RWPE2 (cell line): ENCODE results near the gene ENPP7.
"Not testable (repeated sequence)": the region's sequence is repeated elsewhere in the genome, so short reads cannot be mapped to it uniquely, and the experiment has no call there.

ENCODE experiments used
- ATAC-seq: fragments of 200-7000 bp; cut with Tn5 transposase; 3 replicates; pipeline ENCODE4 v1.9.1; 2021; ENCODE audit warnings: low read depth
- DNase-seq: peaks from one replicate; pipeline ENCODE4 v3.0.0-alpha.2; 2020; ENCODE audit warnings: low spot score
- H3K27ac ChIP-seq: fragments of 450-650 bp; 2 replicates; pipeline ENCODE4 v1.5.1; 2017; ENCODE audit warnings: mild to moderate bottlenecking; ENCODE audit not compliant: poor library complexity, severe bottlenecking
- H3K27me3 ChIP-seq: fragments of 250-450 bp; sonication (Bioruptor Pico); 2 replicates; pipeline ENCODE4 v1.5.1; 2021; ENCODE audit warnings: mild to moderate bottlenecking, moderate library complexity; ENCODE audit not compliant: insufficient read depth, poor library complexity, severe bottlenecking
- H3K36me3 ChIP-seq: fragments of 250-450 bp; sonication (Bioruptor Pico); 2 replicates; pipeline ENCODE4 v1.5.1; 2020; ENCODE audit warnings: low read depth, mild to moderate bottlenecking, moderate library complexity
- H3K4me1 ChIP-seq: fragments of 250-450 bp; sonication (Bioruptor Pico); 2 replicates; pipeline ENCODE4 v1.5.1; 2021; ENCODE audit warnings: mild to moderate bottlenecking, moderate library complexity; ENCODE audit not compliant: insufficient read depth, poor library complexity, severe bottlenecking
- H3K4me3 ChIP-seq: fragments of 250-450 bp; sonication (Bioruptor Pico); 2 replicates; pipeline ENCODE4 v1.5.1; 2021; ENCODE audit warnings: mild to moderate bottlenecking, moderate library complexity; ENCODE audit not compliant: severe bottlenecking
- H3K9me3 ChIP-seq: fragments of 250-450 bp; sonication (Bioruptor Pico); 2 replicates; pipeline ENCODE4 v1.5.1; 2021; ENCODE audit warnings: mild to moderate bottlenecking, moderate library complexity; ENCODE audit not compliant: severe bottlenecking
- TF ChIP-seq, protein P1 (sequence below): fragments of 450-650 bp; IDR thresholded peaks from one replicate; pipeline ENCODE4 v1.5.1; 2017; ENCODE audit warnings: mild to moderate bottlenecking, moderate library complexity; ENCODE audit not compliant: poor library complexity, severe bottlenecking

The ENPP7 gene

DNA sequence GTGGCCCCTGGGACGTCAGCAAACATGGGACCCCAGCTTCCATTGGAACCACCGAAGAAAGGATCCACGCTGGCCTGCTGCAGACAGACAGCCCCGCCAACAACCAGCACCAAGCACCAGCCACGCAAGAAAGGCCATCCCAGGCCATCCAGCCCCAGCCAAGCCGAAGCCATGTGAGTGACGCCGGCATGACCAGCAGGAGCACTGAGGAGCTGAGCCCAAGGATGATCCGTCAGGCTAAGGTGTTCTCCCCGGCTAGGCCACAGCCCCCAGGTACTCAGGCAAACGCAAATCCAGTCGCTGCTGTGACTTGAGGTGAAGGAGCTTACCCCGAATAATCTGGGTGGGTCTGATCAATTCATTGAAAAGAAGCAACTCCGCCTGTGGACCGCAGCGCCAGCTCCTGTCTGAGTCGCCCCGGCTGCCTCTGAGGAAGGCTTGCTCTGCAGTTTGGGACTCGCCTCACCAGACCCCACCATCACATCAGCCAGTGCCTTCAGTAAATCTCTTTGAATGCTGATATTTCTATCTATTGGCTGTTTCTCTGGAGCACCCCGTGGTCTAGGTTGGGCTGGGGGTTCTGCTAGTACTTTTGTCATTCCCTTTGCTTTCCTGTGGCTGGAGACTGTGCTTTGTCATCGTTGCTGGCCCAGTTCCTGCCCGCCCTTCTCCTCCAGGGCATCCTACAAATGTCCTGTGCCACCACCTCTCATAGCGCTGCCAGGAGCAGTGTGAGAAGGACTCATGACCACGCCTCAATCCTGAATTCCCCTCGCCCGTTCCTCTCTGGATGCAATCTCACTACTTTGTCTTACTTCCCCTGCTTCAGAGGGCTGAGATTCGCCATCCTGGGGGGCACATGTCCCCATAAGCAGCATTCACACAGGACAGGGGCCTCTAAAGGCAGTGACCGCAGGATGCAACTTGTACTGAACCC lies 39.1 kb downstream of the ENPP7 start:
- peaks cover 25% of the 10 kb centered on the region for H3K27me3 ChIP-seq
- ATAC-seq (no peak), DNase-seq (no peak)
- H3K4me3 ChIP-seq: no peak overlapping the region
- no peaks in the 10 kb centered on the region for H3K36me3 ChIP-seq
- H3K9me3 ChIP-seq: no peaks in the 10 kb centered on the region
- no peaks in the 10 kb centered on the region for H3K4me1 ChIP-seq
- TF ChIP-seq, protein P1, sequence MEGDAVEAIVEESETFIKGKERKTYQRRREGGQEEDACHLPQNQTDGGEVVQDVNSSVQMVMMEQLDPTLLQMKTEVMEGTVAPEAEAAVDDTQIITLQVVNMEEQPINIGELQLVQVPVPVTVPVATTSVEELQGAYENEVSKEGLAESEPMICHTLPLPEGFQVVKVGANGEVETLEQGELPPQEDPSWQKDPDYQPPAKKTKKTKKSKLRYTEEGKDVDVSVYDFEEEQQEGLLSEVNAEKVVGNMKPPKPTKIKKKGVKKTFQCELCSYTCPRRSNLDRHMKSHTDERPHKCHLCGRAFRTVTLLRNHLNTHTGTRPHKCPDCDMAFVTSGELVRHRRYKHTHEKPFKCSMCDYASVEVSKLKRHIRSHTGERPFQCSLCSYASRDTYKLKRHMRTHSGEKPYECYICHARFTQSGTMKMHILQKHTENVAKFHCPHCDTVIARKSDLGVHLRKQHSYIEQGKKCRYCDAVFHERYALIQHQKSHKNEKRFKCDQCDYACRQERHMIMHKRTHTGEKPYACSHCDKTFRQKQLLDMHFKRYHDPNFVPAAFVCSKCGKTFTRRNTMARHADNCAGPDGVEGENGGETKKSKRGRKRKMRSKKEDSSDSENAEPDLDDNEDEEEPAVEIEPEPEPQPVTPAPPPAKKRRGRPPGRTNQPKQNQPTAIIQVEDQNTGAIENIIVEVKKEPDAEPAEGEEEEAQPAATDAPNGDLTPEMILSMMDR: no peak
- no peak overlapping the region for H3K27ac ChIP-seq

DNA sequence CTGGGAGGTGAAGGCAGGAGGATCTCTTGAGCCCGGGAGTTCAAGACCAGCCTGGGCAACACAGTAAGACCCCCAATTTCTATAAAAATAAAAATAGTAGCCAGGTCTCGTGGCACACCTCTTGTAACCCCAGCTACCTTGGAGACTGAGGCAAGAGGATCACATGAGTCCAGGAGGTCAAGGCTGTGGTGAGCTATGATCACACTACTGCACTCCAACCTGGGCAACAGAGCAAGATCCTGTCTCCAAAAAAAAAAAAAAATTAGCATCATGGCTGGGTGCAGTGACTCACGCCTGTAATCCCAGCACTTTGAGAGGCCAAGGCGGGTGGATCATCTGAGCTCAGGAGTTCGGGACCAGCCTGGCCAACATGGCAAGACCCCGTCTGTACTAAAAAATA lies 40.5 kb downstream of the ENPP7 start:
- DNase-seq (no peak), ATAC-seq (no peak)
- Histone ChIP-seq H3K4me3 (no peak overlapping the region), H3K27me3 (peaks cover 38% of the 10 kb centered on the region), H3K4me1 (no peaks in the 10 kb centered on the region), H3K36me3 (no peaks in the 10 kb centered on the region), H3K27ac (no peak overlapping the region), H3K9me3 (no peaks in the 10 kb centered on the region)
- TF ChIP-seq, protein P1: no peak

DNA sequence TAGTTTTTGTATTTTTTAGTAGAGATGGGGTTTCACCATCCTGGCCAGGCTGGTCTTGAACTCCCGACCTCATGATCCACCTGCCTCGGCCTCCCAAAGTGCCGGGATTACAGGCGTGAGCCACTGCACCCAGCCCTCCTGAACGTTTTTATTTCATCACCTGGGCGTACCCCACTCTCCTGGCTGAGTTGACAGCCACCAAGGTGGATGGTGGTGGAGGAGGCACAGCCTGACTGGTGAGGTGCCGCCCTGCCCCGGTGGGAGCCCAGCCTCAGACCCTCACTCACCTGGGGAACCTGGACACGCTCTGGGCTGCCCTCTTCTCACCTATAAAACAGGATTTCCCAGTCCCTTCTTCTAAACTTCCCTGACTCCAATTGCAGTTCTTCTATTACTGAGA lies 42.0 kb downstream of the ENPP7 start:
- ATAC-seq, H3K4me3 ChIP-seq, H3K27ac ChIP-seq, DNase-seq, H3K4me1 ChIP-seq, H3K9me3 ChIP-seq, H3K36me3 ChIP-seq: not testable (repeated sequence)
- peaks cover 51% of the 10 kb centered on the region for H3K27me3 ChIP-seq

GRCh38 chr17:79774561-79774975 lies 43.8 kb downstream of the ENPP7 start:
- TF ChIP-seq, protein P1: no peak
- Histone ChIP-seq H3K4me3 (no peak overlapping the region), H3K27me3 (peaks cover 51% of the 10 kb centered on the region), H3K4me1 (no peaks in the 10 kb centered on the region), H3K36me3 (peaks cover 3% of the 10 kb centered on the region), H3K9me3 (no peaks in the 10 kb centered on the region), H3K27ac (no peak overlapping the region)
- no peak for DNase-seq
- no peak for ATAC-seq

DNA sequence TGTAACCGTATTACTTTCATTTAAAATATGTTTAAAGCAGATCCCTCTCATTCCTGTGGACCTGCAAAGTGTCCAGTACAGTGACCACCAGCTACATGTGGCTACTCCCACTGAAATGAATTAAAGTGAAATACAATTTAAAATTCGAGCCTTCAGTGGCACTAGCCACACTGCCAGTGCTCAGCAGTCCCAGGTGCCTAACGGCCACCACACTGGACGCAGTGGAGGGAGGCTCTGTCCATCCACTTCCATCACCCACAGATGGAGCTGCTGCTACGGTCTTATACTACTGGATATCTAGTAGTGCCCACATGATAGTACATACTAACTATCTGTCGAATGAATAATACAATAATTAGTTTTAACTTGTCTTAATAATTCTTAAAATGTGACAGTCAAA lies 44.9 kb downstream of the ENPP7 start:
- no peaks in the 10 kb centered on the region for H3K4me1 ChIP-seq
- peaks cover 10% of the 10 kb centered on the region for H3K36me3 ChIP-seq
- H3K27me3 ChIP-seq: peaks cover 51% of the 10 kb centered on the region
- H3K4me3 ChIP-seq: no peak overlapping the region
- DNase-seq: no peak
- H3K9me3 ChIP-seq: no peaks in the 10 kb centered on the region
- H3K27ac ChIP-seq: no peak overlapping the region
- TF ChIP-seq, protein P1: no peak
- ATAC-seq: no peak
